Measurements from ENCODE around the gene MBD5. TPM values are rescaled to one million over a fixed set of nuclear protein-coding genes. Genes with fewer than 3 reads are reported as not detected.

MBD5 gene
- polyA plus RNA-seq, 1 of the 3 experiments (the other 2 are of a cell fraction), result 7.4 TPM

DNA sequence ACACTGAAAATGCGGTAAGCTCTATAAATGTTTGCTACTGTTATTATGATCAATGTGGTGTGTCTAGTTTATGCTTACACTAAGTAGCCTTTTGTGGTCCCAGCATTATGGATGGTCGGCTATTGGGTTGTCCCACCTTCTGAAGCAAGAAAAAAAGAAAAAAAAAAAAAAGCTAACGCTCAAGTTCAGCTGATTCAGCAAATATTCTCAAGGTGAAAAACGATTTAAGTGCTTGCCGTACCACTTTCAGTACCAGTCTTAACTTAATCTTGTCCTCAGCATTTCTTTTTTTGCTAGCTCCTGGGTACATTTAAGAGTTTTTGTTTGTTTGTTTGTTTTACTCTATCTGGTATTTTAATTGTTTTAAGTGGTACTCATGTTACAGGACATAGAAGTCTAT lies 87.5 kb downstream of the MBD5 start:
- H3K4me3 ChIP-seq (ENCODE audit: low read depth in 2 of 2, low read length in 1 of 2), result no peak overlapping the region
- H3K79me2 ChIP-seq (ENCODE audit: insufficient read depth), result no peaks in the 10 kb centered on the region; the same call in 1 of the 2 replicates
- no peak overlapping the region for H3K27ac ChIP-seq (ENCODE audit: low read depth in 2 of 2, low read length in 1 of 2)
- POLR2A ChIA-PET, result no interaction called here
- H3K27me3 ChIP-seq (ENCODE audit: insufficient read depth), result no peaks in the 10 kb centered on the region
- H3K9me2 ChIP-seq, result no peaks in the 10 kb centered on the region; the same call in 1 of the 2 replicates
- WGBS (ENCODE audit: low lambda C conversion rate), result 97% methylated on average over 5 of the region's 5 CpGs
- CTCF ChIA-PET, result interaction anchor here (0.6 kb wide), 1 partner anchor 24 kb away, joined by 3 read pairs; no protein-coding TSS in a partner anchor
- no peak overlapping the region for H2AFZ ChIP-seq (ENCODE audit: low read depth)
- no peak overlapping the region for H3K9ac ChIP-seq
- TF ChIP-seq POLR2AphosphoS5 (IDR thresholded peaks at IDR 0.05; ENCODE audit: low read depth, low read length) (no peak), FOXJ3 (CRISPR knock-in tag; IDR thresholded peaks at IDR 0.05) (no peak), SMC3 (IDR thresholded peaks at IDR 0.05; ENCODE audit: low read depth, low read length) (no peak), TEAD4 (IDR thresholded peaks at IDR 0.05; ENCODE audit: borderline replicate concordance, insufficient read depth) (no peak), ELF1 (IDR thresholded peaks at IDR 0.05) (no peak), RAD21 (IDR thresholded peaks at IDR 0.05; ENCODE audit: low read length) (no peak), RFX5 (IDR thresholded peaks at IDR 0.05; ENCODE audit: low read length) (no peak), GATA2 (CRISPR knock-in tag; IDR thresholded peaks at IDR 0.05) (no peak), GABPA (IDR thresholded peaks at IDR 0.05; ENCODE audit: low read depth) (no peak), MXI1 (IDR thresholded peaks at IDR 0.05; ENCODE audit: low read depth, low read length) (no peak)
- TF ChIP-seq, protein P1, sequence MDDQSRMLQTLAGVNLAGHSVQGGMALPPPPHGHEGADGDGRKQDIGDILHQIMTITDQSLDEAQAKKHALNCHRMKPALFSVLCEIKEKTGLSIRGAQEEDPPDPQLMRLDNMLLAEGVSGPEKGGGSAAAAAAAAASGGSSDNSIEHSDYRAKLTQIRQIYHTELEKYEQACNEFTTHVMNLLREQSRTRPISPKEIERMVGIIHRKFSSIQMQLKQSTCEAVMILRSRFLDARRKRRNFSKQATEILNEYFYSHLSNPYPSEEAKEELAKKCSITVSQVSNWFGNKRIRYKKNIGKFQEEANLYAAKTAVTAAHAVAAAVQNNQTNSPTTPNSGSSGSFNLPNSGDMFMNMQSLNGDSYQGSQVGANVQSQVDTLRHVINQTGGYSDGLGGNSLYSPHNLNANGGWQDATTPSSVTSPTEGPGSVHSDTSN (IDR thresholded peaks at IDR 0.05), result no peak
- TF ChIP-seq, protein P2, sequence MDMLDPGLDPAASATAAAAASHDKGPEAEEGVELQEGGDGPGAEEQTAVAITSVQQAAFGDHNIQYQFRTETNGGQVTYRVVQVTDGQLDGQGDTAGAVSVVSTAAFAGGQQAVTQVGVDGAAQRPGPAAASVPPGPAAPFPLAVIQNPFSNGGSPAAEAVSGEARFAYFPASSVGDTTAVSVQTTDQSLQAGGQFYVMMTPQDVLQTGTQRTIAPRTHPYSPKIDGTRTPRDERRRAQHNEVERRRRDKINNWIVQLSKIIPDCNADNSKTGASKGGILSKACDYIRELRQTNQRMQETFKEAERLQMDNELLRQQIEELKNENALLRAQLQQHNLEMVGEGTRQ (IDR thresholded peaks at IDR 0.05; ENCODE audit: borderline replicate concordance, low read depth, low read length), result no peak
- peaks cover 0 to 8% of the 10 kb centered on the region in 2 experiments for H3K36me3 ChIP-seq (replicated peaks in 1 of 2; ENCODE audit: control insufficient read depth in 1 of 2, insufficient read depth in 2 of 2, low read length in 1 of 2)
- no peak for DNase-seq
- no peak overlapping the region for H3K4me2 ChIP-seq
- H3F3A ChIP-seq (replicated peaks; ENCODE audit: insufficient read depth), result peaks cover 8% of the 10 kb centered on the region
- H3K4me1 ChIP-seq (ENCODE audit: control insufficient read depth in 1 of 2, insufficient read depth in 2 of 2, low read depth in 1 of 2, low read length in 1 of 2), result no peaks in the 10 kb centered on the region; a peak in 2 of 4 replicates
- H4K20me1 ChIP-seq (ENCODE audit: insufficient read depth), result no peaks in the 10 kb centered on the region
- 0 out of 2 replicates have a peak, but pooled peaks cover 6% of the 10 kb centered on the region for H3K9me3 ChIP-seq

DNA sequence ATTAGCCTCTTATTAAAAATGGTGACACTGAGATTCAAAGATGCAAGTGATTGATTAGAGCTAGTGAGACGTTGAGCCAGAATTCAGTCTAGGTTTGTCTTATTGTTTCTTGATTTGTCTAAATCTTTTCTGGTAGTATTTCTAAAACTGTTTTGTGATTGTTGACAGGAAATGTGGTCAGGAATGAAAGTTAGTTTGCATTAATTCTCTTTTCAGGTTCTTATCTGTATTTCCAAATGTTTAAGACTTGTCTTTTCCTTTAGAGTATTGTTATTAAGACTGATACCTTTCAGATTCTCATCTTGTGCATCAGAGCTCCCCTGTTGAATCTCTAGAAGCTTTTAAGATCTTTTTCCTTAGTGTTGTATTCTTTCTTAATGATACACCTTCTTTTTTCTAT lies 89.3 kb downstream of the MBD5 start:
- Histone ChIP-seq H3K27me3 (ENCODE audit: insufficient read depth) (no peaks in the 10 kb centered on the region), H3K27ac (ENCODE audit: low read depth in 2 of 2, low read length in 1 of 2) (no peak overlapping the region), H3K4me3 (ENCODE audit: low read depth in 2 of 2, low read length in 1 of 2) (no peak overlapping the region), H3K79me2 (ENCODE audit: insufficient read depth) (no peaks in the 10 kb centered on the region; the same call in 1 of the 2 replicates), H2AFZ (ENCODE audit: low read depth) (no peak overlapping the region), H3K9me3 (0 out of 2 replicates have a peak, but pooled peaks cover 6% of the 10 kb centered on the region), H3K9ac (no peak overlapping the region), H4K20me1 (ENCODE audit: insufficient read depth) (no peaks in the 10 kb centered on the region), H3F3A (replicated peaks; ENCODE audit: insufficient read depth) (peaks cover 8% of the 10 kb centered on the region), H3K9me2 (no peaks in the 10 kb centered on the region; the same call in 1 of the 2 replicates), H3K4me1 (ENCODE audit: control insufficient read depth in 1 of 2, insufficient read depth in 2 of 2, low read depth in 1 of 2, low read length in 1 of 2) (no peaks in the 10 kb centered on the region; a peak in 1 of 4 replicates), H3K36me3 (replicated peaks in 1 of 2; ENCODE audit: control insufficient read depth in 1 of 2, insufficient read depth in 2 of 2, low read length in 1 of 2) (peaks cover 0 to 8% of the 10 kb centered on the region in 2 experiments), H3K4me2 (no peak overlapping the region)
- CTCF ChIA-PET, result no interaction called here
- POLR2A ChIA-PET, result no interaction called here
- WGBS (ENCODE audit: low lambda C conversion rate), result 88% methylated on average over 1 of the region's 1 CpG
- DNase-seq, result no peak
- no peak for TF ChIP-seq EZH2phosphoT487 (IDR thresholded peaks at IDR 0.05; ENCODE audit: borderline replicate concordance, low read depth)
- no peak for TF ChIP-seq RFX5 (IDR thresholded peaks at IDR 0.05; ENCODE audit: low read length)
- TF ChIP-seq TEAD4 (IDR thresholded peaks at IDR 0.05; ENCODE audit: borderline replicate concordance, insufficient read depth), result no peak
- TF ChIP-seq SIN3A (IDR thresholded peaks at IDR 0.05; ENCODE audit: borderline replicate concordance, low read depth, low read length), result no peak
- TF ChIP-seq, protein P3, sequence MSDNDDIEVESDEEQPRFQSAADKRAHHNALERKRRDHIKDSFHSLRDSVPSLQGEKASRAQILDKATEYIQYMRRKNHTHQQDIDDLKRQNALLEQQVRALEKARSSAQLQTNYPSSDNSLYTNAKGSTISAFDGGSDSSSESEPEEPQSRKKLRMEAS (IDR thresholded peaks at IDR 0.05; ENCODE audit: low read depth), result no peak
- no peak for TF ChIP-seq NRF1 (IDR thresholded peaks at IDR 0.05; ENCODE audit: low read depth, low read length)
- TF ChIP-seq, protein P1 (IDR thresholded peaks at IDR 0.05), result no peak
- TF ChIP-seq, protein P4, sequence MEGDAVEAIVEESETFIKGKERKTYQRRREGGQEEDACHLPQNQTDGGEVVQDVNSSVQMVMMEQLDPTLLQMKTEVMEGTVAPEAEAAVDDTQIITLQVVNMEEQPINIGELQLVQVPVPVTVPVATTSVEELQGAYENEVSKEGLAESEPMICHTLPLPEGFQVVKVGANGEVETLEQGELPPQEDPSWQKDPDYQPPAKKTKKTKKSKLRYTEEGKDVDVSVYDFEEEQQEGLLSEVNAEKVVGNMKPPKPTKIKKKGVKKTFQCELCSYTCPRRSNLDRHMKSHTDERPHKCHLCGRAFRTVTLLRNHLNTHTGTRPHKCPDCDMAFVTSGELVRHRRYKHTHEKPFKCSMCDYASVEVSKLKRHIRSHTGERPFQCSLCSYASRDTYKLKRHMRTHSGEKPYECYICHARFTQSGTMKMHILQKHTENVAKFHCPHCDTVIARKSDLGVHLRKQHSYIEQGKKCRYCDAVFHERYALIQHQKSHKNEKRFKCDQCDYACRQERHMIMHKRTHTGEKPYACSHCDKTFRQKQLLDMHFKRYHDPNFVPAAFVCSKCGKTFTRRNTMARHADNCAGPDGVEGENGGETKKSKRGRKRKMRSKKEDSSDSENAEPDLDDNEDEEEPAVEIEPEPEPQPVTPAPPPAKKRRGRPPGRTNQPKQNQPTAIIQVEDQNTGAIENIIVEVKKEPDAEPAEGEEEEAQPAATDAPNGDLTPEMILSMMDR (IDR thresholded peaks at IDR 0.05), result no peak
- no peak for TF ChIP-seq FOXJ3 (CRISPR knock-in tag; IDR thresholded peaks at IDR 0.05)
- TF ChIP-seq POLR2AphosphoS5 (IDR thresholded peaks at IDR 0.05; ENCODE audit: low read depth, low read length), result no peak
- TF ChIP-seq RXRA (IDR thresholded peaks at IDR 0.05; ENCODE audit: borderline replicate concordance, low read depth), result no peak
- no peak for TF ChIP-seq CHD2 (IDR thresholded peaks at IDR 0.05; ENCODE audit: low read length, partially characterized antibody)
- TF ChIP-seq RAD21 (IDR thresholded peaks at IDR 0.05; ENCODE audit: low read length), result no peak

Data from SK-N-SH (cell line).